ENCODE data around the gene MYRIP. TPM values are rescaled to one million over a fixed set of nuclear protein-coding genes. Genes with fewer than 3 reads are reported as not detected.

MYRIP gene
- total and polyA plus RNA-seq, 2 experiments from 2014 or later = 0.36 to 0.60 TPM

- Histone ChIP-seq H3K4me3 (no peak overlapping the region), H3K36me3 (no peaks in the 10 kb centered on the region), H3K9me3 (ENCODE audit: low read depth) (no peaks in the 10 kb centered on the region), H3K27me3 (no peaks in the 10 kb centered on the region), H3K27ac (no peak overlapping the region), H3K4me1 (ENCODE audit: low read depth) (no peaks in the 10 kb centered on the region)
- peak in 1 of 2 donors; percentile 41 for DNase-seq (ENCODE audit: low read depth in 1 of 2, low spot score in 1 of 2)
- no peak for TF ChIP-seq CTCF (IDR thresholded peaks at IDR 0.05; ENCODE audit: low read depth, low read length)
These were observed 151.8 kb downstream of the MYRIP start for GRCh38 chr3:39961230-39961629.

- Histone ChIP-seq H3K9me3 (ENCODE audit: low read depth) (no peaks in the 10 kb centered on the region), H3K27me3 (no peaks in the 10 kb centered on the region), H3K27ac (no peak overlapping the region), H3K4me3 (no peak overlapping the region), H3K36me3 (no peaks in the 10 kb centered on the region), H3K4me1 (ENCODE audit: low read depth) (no peaks in the 10 kb centered on the region)
- DNase-seq (ENCODE audit: low read depth in 1 of 2, low spot score in 1 of 2) = peak in 1 of 2 donors; percentile 62
- TF ChIP-seq CTCF (IDR thresholded peaks at IDR 0.05; ENCODE audit: low read depth, low read length) = no peak
These were observed 153.2 kb downstream of the MYRIP start for GRCh38 chr3:39962581-39962980.

- Histone ChIP-seq H3K27me3 (no peaks in the 10 kb centered on the region), H3K4me3 (no peak overlapping the region), H3K27ac (no peak overlapping the region), H3K36me3 (no peaks in the 10 kb centered on the region), H3K9me3 (ENCODE audit: low read depth) (no peaks in the 10 kb centered on the region), H3K4me1 (ENCODE audit: low read depth) (no peaks in the 10 kb centered on the region)
- TF ChIP-seq CTCF (IDR thresholded peaks at IDR 0.05; ENCODE audit: low read depth, low read length) = no peak
- no peak for DNase-seq (ENCODE audit: low read depth in 1 of 2, low spot score in 1 of 2)
These were observed 156.1 kb downstream of the MYRIP start for GRCh38 chr3:39965461-39965860.

GRCh38 chr3:39965997-39966396 is 156.6 kb downstream of the MYRIP start:
- H3K36me3 ChIP-seq = no peaks in the 10 kb centered on the region
- H3K27me3 ChIP-seq = no peaks in the 10 kb centered on the region
- DNase-seq (ENCODE audit: low read depth in 1 of 2, low spot score in 1 of 2) = peak in 1 of 2 donors; percentile 6
- H3K4me1 ChIP-seq (ENCODE audit: low read depth) = no peaks in the 10 kb centered on the region
- no peaks in the 10 kb centered on the region for H3K9me3 ChIP-seq (ENCODE audit: low read depth)
- no peak overlapping the region for H3K4me3 ChIP-seq
- no peak for TF ChIP-seq CTCF (IDR thresholded peaks at IDR 0.05; ENCODE audit: low read depth, low read length)
- H3K27ac ChIP-seq = no peak overlapping the region

GRCh38 chr3:39970982-39971381 is 161.6 kb downstream of the MYRIP start:
- H3K27me3 ChIP-seq = no peaks in the 10 kb centered on the region

More at GRCh38 chr3:39970982-39971381, 161.6 kb downstream of the MYRIP start:
- Histone ChIP-seq H3K4me1 (ENCODE audit: low read depth) (no peaks in the 10 kb centered on the region), H3K4me3 (no peak overlapping the region), H3K27ac (no peak overlapping the region), H3K9me3 (ENCODE audit: low read depth) (no peaks in the 10 kb centered on the region), H3K36me3 (no peaks in the 10 kb centered on the region)
- TF ChIP-seq CTCF (IDR thresholded peaks at IDR 0.05; ENCODE audit: low read depth, low read length) = no peak
- DNase-seq (ENCODE audit: low read depth in 1 of 2, low spot score in 1 of 2) = no peak
